ENCODE measurements around the gene DNAH8.

DNAH8 gene

DNA sequence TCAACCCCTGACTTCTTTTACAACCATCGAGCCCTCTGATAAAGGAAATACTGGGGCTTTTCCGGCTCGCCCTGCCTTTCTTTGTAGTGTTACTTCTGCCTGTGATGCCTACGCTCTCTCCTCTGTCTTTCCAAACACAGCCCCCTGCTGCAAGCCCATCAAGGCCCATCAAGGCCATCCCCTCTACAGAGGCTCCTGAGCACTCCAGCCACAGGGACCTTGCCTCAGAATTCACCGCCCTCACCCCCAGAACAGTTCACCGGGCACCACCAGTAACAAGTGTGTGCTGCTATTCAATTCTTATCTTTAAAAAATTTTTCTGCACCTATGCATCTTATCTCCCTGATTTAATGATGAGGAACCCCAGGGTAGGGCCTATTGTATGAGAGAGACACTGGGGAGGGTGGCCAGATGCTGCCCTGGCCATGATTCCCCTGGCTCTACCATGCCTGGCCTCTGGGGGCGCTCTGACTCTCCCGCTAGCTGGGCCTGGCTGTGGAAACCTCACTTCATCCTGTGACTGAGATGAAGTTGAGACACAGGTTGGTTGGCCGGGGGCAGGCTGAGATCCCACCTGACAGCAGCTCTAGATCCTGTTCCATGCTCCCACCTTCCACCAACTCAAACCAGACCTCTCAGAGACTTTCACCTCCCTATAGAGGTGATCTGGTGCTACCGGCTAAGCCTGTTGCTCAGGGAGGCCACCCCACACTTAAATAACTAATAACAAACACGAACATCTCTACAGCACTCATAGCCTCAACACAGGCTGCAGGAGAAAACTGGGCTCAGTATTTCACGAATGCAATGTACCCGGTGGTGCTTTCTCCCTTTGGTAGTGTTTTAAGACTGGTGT lies 314.3 kb downstream of the DNAH8 start:
- peak; percentile 69 for DNase-seq

DNA sequence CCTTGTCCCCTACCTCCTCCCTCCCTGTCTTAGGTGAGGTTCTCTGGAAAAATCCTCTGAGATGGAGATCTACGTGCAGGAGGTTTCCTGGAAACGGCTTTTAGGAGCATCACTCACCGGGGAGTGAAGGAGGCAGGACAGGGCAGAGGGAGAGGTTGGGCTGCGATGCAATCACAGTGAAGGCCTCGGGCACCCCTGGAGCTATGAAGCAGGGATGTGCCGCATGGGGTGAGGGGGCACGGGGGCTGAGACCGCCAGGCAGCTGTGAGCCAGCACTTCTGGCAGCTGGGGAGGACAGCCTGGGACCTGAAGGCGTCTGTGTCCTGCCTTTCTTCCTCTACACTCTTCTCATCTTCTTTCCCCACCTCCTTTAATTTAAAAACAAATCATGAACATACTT lies 320.6 kb downstream of the DNAH8 start:
- no peak for DNase-seq

DNA sequence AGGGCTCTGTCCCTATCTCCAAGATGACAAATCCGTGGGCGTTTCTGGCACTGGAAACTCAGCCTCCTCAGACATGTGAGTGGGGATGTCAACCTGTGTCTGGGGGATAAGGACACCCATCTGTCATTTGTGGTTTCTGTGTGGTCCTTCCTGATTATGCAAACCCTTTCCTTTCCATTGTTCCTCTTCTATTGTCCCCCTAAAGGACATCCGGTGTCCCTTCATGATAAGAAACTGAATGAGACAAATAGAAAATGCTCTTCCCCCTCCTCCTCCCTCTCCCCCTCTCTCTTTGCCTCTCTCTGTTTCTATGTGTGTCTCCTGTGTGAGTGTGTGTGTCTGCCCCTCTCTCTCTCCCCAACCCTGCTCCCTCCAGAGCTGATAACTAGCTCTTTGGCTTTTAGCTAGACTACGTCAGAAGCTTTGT lies 322.0 kb downstream of the DNAH8 start:
- no peak for DNase-seq

DNA sequence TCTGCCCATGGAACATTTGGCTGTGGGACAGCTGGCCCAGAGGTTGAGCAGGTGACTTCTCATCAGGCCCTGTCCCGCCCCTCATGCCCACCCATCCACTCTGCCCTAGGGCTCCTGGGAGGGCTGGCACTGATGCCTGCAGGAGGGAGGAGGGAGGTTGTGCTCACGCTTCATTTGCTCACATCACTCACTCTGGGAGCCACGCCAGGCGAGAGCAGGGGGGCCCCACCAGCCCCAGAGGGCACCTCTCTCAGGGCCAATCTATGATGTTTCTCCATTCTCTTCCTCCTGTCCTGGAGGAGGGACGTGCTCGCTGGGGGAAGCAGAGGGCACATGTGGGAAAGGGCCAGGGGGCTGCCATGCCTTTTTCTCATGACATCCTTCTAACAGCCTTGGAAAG lies 322.6 kb downstream of the DNAH8 start:
- no peak for DNase-seq

DNA sequence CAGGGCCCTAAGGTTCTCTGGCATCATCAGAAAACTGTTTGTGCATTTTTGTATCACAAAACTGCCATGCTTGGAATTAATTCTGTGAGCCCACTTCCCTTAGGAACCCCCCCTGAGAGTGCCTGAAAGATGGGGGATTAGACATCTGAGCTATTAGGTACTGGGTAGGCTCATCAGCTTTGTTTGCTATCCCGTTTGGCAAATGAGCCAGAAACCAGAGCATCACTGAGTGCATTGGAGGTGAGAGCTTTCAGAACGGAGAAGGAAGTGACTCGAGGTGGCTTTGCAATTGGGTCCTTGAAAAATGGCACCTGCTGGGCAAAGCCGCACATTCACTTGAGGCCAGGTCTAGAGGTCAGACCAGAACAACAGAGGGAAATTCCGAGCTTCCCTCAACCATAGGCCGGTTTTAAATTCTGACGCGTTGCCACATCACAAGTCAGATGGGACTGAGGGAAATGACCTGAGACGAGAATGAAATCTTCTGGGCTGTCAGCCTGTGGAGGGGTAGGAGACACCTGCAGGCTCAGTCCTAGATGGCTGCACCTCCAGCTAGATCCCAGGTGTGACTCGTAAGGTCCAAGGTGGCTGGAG lies 325.1 kb downstream of the DNAH8 start:
- no peak for DNase-seq

DNA sequence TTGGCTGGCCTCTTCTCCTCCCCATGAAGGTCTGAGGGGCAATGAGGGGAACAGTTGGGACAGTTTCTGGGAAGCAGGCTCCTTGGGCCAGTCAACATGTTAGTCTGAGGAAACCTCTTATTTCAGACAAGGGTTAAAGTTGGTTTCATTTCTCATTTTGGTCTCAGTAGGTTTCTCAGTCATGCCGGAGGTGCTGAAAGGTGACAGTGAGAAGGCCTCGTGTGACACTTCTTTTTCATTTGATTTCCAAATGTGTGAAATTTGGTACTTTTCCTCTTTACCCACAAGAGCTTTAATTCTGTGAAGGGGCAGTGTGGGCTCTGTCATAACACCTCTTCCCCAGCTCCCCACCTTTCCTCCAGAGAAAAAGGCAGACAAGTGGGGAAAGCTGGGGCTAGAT lies 326.0 kb downstream of the DNAH8 start:
- no peak for DNase-seq

DNA sequence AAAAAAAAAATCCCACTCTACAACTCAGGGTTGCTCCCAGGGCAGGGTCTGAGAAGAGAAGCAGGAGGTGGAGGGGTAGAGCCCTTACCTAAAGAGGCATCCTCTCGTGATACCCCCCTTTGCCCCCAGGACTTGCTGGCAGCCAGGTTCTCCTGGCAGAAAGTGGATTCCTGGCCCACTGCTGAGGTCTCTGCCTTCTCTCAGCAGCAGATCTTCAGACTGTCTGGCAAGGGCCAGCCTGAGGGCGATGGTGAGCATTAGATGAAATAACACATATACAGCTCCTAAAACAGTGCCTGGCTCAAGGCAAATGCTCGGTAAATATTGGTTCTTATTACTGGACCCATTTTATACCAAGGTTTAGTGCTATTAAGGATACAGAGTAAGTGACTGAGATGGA lies 328.7 kb downstream of the DNAH8 start:
- DNase-seq = no peak

DNA sequence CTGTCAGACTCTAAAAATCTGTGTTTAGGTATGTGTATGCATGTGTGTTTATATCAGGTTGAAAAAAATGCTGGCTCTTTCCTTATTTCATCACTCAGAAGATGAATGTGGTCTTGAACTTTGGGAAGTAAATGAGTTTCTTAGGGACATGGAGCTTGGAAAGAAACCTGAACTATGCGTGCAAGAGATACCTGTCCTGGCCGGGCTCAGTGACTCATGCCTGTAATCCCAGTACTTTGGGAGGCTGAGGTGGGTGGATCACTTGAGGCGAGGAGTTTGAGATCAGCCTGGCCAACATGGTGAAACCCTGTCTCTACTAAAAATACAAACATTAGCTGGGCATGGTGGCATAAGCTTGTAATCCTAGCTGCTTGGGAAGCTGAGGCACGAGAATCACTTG lies 329.1 kb downstream of the DNAH8 start:
- DNase-seq = no peak

DNA sequence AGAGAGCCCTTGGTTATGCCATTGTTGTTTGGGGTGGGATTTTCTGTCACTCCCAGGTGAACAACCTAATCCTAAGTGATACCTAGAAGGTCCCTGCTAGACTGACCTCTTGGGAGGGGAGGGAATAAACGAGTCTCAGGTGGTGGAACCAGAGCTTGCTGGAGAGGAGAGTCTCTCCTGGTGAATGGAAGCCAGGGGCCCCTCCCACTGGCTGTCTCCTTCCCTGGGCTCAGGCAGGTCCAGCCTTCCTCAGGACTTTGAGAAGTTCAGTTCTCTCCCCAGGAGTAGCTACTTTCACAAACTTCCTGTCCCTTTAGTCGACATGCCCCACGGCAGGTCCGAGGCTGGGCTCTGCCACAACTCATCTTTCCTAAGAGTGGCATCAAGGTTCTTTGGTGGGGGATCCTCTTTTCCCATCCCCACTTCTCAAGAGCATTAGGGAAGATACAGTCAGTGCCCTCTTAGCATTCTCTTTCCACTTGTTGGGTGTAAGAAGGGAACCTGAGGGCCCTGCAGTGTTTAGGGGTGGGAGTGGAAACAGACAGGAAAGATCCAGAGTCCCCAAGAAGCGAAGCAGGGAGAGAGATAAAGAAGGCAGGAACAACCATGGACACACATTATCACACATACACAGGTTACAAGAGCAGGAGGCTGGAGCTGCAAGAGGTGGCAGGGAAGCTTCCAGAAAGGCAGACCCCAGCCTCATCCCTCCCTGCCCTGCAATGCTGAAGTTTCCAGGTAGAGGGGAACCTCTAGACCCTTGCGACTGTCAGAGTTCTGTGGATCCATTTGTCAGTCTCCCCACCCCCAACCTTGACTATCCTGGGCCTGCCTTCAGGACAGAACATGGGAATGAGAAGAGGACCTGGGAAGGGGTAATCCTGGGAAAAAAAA lies 332.6 kb downstream of the DNAH8 start:
- DNase-seq = no peak

DNA sequence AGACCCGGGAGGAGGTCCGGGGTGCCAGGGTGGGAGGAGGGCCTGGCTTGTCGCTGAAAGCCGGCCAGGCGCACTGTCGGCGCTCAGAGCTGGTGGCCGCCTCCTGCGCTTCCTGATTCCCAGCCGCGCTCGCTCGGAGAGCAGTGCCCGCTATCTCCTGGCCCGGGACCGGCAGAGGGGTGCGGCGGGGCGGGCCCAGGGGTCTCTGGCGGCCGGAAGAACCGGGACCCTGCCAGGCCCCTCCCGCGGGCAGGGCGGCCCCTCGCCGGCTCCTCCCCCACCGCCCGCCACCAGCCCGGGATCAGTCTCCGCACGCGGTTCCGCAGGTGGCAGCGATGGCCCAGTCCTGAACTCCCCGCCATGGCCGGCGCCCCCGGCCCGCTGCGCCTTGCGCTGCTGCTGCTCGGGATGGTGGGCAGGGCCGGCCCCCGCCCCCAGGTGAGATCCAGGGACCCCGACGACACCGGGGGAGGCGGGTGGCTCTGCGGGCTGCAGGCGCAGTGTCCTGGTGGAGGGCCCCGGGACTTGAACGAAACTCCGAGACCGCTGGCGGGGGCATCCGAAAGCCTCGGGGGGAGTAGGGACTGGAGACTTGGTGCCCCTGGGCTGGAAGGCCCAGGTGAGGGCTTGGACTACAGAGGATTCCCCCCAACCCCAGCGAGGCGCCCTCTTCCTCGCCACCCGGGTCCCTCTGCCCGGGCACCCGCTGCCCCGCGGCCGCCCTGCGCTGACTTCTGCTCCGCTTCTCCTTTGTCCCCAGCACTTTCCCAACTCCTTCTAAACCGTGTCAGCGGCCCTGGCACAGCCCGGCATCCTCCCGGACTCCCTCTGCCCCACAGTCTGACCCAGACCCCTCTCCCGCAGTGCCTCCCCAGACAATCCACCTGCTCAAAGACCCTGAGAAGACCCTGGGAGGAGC lies 333.6 kb downstream of the DNAH8 start, which contains the start of gene GLP1R:
TSS of gene GLP1R (plus strand) at position 301 of the 919 bp plus-strand sequence. CDS start at position 361, 60 bp downstream.
- peak; percentile 32 for DNase-seq

DNA sequence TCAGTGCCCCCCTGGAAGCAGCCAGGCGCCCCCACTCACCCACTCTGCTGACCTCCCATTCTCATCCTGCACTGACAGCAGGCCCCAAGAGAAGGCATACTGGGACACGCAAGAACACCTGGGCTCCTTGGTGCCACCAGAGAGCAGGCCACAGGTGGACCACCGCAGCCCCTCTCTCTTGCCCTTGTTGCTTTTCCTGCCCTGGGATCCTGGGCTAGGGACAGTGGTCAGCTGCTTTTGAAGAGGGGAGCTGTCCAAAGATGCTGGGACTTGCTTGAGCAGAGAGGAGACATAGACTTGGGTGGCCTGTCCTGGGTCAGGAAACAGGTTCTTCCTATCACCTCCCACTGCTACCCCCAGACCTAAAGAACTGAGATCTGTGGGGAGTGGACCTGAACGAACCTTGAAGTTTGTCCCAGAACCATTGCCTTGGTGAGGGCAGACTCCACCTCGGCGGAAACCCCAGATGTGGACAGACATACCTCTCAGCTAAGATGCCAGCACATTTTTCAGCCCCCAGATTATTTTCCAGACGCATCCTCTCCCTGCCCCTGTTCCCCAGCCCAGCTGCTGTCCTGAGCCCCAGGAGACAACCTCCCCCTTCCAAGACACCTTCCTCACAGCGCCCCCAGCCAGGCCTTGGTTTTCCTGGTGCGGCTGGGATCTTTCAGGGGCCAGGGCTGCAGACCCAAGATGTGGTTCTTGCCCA lies 334.6 kb downstream of the DNAH8 start:
- no peak for DNase-seq

DNA sequence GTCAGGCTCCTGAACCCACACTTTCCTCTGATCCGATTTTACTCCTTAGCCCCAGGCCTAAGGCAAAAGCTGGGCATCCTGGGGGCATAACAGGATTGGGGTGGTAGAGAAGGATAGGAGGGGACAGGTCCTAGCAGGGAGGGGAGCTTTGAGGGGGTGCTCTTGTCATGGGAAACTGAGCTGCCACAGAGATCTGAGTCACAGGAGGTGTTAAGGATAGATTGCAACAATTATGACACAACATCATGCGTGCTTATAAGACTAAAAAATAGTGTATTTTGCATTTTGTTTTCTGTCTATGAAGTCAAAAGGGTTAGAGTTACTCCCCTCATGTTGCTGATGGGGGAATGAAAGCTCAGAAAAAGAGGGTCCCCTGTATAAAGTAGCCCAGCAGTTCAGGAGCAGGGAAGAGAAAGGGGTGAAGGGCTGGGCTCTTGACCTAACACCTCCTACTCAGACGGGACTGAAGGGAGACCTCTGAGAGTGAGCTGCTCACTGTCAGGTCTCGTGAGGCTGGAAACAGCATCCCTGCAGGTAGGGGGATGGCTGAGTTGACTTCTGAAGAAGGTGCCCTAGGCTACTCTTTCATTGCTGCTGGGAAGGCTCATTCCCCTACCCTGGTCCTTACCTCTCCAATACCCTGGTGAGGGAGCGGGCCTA lies 335.5 kb downstream of the DNAH8 start:
- DNase-seq = peak; percentile 22

DNA sequence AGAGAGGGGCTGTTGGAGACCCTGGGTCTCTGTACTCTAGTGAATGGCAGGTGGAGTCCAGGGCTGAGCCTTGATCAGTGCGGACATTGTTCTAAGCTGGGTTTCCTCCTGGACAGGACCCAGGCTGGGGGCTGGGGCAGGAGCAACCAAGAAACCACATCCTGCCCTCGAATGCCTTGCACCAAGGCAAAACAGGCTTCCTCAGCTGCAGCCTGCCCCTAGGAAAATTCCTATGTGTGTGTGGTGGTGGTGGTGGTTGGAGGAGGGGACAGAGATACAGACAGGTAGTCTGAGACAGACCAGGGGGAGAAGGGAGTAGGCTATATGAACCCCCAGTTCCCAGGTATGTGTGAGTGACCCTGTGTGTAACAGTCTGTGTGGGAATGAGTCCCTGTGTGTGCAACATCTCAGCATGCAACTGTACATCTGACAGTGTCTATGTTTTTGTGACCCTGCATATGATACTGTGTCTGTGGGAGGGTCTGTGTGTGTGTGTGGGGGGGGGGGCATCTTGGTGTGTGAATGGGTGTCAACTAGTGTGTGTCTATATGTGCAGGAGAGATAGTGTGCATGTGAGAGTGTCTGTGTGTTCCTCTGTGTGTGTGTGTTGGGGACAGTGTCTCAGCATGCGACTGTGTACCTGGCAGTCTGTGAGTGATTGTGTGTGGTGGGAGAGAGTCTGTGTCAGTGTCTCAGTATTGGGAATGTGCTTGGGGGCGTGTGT lies 336.4 kb downstream of the DNAH8 start:
- no peak for DNase-seq

DNA sequence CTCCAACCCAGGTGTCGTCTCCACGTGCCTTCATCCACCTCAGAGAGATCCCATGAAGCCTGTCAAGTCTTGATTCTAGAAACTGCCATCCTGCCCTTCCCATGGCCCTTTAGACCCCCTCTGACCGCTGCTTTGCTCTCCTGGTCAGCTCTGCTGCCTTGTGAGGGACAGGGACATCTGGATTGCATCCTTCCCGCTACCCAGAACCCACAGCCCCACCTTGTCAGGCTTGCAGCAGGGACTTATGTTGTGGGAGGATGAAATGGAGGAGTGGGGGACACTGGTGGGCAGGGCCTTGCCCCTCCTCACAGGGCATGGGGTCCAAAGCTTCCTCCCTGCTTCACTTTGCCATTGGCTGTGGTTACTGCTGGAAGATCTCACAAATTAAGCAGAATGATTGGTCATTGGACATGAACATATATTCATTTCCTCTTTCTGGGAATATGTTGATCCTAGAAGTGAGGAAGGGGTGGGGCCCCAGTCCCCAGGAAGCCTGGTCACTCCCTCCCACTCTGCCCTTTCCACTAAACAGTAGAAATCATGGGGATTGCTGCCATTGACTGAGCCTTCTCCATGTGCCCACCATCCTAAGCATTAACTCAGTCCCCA lies 338.0 kb downstream of the DNAH8 start:
- no peak for DNase-seq

DNA sequence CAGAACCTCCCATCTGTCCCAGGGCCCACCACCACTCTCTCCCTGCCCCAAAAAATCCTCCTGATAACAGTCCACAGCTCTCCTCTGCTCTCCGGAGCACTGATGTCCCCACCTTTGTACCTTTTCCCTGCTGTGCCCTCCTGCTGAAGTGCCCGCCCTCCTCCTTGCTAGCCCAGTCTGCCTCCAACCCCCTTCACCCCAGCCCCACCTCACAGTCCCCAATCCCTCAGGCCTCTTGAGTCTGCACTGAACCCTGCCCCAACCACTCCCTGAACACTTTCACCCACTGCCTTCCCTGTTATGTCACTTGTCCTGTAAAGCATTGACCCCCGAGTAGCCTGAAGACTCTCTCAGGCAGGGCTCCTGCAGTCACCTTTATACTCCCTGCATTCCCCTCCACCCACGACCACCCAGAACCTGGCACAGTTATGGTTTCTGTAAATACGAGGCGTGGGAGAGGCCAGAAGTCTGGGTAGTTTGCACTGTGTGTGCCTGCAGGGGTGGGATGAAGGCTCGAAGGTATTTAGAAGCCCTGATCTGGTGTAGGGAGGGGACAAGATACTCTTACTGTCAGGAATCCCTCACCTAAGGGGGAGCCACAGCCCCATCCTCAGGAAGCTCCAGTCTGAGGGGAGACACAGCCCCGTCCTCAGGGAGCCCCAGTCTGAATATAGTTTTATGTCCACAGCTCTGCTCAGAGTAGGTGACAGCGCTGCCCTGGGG lies 338.9 kb downstream of the DNAH8 start:
- no peak for DNase-seq

DNA sequence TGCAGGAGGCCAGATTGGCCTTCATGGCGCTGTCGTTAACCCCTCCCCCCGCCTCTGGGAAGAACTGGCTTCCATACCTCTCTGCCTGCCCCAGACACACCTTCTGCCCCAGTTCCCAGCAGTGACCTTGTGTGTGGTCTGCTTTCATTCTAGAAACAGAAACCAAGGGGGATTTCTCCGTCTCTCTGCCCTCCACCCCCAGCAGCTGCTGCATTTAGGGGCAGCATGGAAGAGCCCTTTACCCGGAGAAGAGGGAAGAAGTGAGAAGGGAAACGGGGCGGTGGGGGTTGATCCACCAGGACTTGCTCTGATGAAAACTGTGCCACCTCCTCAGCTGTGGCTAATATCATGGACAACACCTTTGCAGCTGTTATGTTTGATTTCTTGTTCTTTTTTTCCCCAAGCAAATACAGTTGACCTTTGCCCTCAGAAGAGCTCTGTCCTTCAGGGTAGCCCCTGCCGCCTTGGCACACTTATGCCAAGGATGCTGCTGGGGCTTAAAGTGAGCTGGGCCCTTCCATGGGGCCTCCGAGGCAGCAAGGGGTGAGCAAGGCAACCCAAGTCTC lies 339.5 kb downstream of the DNAH8 start:
- DNase-seq = no peak

DNA sequence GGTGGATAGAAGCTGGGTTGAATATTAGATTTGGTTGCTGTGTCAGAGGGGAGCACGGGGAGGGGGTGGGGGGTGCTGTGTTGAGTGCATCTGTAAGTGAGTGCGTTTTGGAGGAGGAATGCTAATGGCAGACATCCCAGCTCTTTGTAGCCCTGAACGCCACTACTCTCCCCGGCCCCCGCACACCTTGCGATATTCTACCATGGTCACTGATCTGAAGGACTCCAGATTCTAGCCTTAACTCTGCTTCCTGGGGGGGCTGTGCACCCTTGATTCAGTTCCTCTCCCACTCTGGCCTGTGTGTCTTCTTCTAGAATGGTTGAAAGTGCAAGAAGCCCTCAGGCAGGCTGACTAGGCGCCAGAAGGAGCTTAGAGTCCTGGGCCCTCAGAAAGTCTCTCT lies 340.6 kb downstream of the DNAH8 start:
- no peak for DNase-seq

DNA sequence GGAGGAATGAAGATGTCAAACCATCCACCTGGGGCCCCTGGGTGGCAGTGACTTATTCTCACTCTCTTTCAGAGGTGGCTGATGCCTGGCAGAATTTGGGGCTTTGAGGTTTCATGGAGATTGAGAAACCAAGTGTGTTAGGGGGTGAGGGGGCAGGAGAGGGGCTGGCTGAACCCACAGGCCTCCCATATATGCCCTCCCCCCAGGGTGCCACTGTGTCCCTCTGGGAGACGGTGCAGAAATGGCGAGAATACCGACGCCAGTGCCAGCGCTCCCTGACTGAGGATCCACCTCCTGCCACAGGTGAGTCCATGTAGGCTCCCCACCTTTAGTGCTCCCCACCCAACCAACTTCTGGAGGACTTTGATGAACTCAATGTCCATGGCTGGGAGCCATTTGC lies 341.1 kb downstream of the DNAH8 start:
- DNase-seq = no peak

DNA sequence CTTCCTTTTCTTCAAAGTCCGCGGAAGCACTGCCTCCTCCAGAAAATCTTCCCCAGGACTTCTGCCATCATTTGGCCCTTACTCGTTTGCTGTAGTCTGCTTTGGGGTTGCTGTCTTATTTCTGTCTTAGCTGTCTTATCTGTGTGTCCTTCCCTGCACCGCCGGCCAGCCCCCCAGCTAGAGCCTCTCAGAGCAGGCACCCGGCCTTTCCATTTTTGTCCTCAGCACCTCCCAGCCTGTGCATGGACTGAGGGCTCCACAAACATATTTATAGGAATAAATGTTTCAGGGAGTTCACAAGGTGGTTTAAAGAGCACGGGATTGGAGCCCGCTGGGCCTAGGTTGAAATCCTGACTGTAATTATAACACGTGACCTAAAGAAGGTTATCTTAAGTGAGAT lies 341.6 kb downstream of the DNAH8 start:
- DNase-seq = no peak
